SK-N-SH treated with all-trans-retinoic acid at 6 μM for 48 hours (cell line): Measurements from ENCODE around the gene KDM6B.

Experiments used
- ESRRG ChIP-seq: fragments of 250-450 bp; sonication (Bioruptor Pico); IDR thresholded peaks from 2 replicates; pipeline ENCODE4 v1.6.1; 2021; ENCODE audit warnings: mild to moderate bottlenecking
- ISL1 ChIP-seq: fragments of 250-450 bp; sonication (Bioruptor Pico); IDR thresholded peaks from 2 replicates; pipeline ENCODE4 v2.1.2; 2022; ENCODE audit warnings: mild to moderate bottlenecking, moderate library complexity
- TOX ChIP-seq: fragments of 250-450 bp; sonication (Bioruptor Pico); IDR thresholded peaks from 2 replicates; pipeline ENCODE4 v1.8.0; 2021; ENCODE audit warnings: mild to moderate bottlenecking, moderate library complexity, borderline replicate concordance
- ZFP3 ChIP-seq: fragments of 250-450 bp; sonication (Bioruptor Pico); IDR thresholded peaks from 2 replicates; pipeline ENCODE4 v1.5.0; 2020; ENCODE audit warnings: mild to moderate bottlenecking, moderate library complexity
- ZFP30 ChIP-seq: fragments of 450-650 bp; formaldehyde crosslinking; IDR thresholded peaks from 2 replicates; pipeline ENCODE4 v1.5.0; 2022; ENCODE audit warnings: mild to moderate bottlenecking, moderate library complexity
- ZNF70 ChIP-seq: fragments of 450-650 bp; formaldehyde crosslinking; IDR thresholded peaks from 2 replicates; pipeline ENCODE4 v1.5.0; 2020; ENCODE audit warnings: mild to moderate bottlenecking, moderate library complexity
- ZNF8 ChIP-seq: fragments of 450-650 bp; formaldehyde crosslinking; IDR thresholded peaks from 2 replicates; pipeline ENCODE4 v1.5.0; 2020; ENCODE audit warnings: mild to moderate bottlenecking, moderate library complexity
- TF ChIP-seq, protein P1 (sequence below): fragments of 250-450 bp; sonication (Bioruptor Pico); IDR thresholded peaks from 2 replicates; pipeline ENCODE4 v1.8.0; 2020; ENCODE audit warnings: mild to moderate bottlenecking, moderate library complexity, borderline replicate concordance
- TF ChIP-seq, protein P2 (sequence below): fragments of 250-450 bp; sonication (Bioruptor Pico); IDR thresholded peaks from 2 replicates; pipeline ENCODE4 v1.5.1; 2021; ENCODE audit warnings: mild to moderate bottlenecking, moderate library complexity
- TF ChIP-seq, protein P3 (sequence below): fragments of 250-450 bp; sonication (Bioruptor Pico); IDR thresholded peaks from 2 replicates; pipeline ENCODE4 v1.5.1; 2020; ENCODE audit warnings: low read depth, mild to moderate bottlenecking, moderate library complexity

DNA sequence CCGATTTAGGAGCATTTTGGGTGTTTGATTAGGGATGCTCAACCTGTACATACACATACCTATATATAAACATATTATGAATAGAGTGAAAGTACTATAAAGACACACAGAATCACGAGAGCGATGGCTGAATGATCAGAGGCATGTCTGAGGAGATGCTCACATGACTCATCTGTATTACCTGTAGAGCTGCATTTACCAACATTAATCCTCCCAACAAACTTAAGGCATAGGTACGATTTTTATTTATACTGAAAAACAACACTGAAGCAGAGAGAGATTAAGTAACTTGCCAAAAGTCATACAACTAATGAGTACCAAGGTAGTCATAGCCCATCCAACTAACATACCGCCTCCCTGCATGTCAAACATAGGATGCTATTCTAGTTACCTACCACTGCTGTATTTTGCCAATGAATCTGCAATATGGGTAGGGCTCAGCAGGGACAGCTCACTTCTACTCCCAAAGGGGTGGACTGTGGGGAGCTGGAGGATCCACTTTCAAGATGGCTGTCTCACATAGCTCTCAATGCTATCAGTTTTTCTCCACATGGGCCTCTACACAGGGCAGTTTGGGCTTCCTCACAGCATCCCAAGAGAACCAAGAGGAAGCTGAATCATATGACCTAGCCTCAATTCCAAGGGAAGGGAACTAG lies 31.1 kb downstream of the KDM6B start:
- TF ChIP-seq, protein P1, sequence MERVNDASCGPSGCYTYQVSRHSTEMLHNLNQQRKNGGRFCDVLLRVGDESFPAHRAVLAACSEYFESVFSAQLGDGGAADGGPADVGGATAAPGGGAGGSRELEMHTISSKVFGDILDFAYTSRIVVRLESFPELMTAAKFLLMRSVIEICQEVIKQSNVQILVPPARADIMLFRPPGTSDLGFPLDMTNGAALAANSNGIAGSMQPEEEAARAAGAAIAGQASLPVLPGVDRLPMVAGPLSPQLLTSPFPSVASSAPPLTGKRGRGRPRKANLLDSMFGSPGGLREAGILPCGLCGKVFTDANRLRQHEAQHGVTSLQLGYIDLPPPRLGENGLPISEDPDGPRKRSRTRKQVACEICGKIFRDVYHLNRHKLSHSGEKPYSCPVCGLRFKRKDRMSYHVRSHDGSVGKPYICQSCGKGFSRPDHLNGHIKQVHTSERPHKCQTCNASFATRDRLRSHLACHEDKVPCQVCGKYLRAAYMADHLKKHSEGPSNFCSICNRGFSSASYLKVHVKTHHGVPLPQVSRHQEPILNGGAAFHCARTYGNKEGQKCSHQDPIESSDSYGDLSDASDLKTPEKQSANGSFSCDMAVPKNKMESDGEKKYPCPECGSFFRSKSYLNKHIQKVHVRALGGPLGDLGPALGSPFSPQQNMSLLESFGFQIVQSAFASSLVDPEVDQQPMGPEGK (CRISPR knock-in tag), result no peak
- TF ChIP-seq ZFP30 (no peak), ZNF70 (CRISPR knock-in tag) (no peak), ESRRG (CRISPR knock-in tag) (no peak), ISL1 (no peak), ZFP3 (CRISPR knock-in tag) (no peak), TOX (no peak), ZNF8 (CRISPR knock-in tag) (no peak)
- TF ChIP-seq, protein P2, sequence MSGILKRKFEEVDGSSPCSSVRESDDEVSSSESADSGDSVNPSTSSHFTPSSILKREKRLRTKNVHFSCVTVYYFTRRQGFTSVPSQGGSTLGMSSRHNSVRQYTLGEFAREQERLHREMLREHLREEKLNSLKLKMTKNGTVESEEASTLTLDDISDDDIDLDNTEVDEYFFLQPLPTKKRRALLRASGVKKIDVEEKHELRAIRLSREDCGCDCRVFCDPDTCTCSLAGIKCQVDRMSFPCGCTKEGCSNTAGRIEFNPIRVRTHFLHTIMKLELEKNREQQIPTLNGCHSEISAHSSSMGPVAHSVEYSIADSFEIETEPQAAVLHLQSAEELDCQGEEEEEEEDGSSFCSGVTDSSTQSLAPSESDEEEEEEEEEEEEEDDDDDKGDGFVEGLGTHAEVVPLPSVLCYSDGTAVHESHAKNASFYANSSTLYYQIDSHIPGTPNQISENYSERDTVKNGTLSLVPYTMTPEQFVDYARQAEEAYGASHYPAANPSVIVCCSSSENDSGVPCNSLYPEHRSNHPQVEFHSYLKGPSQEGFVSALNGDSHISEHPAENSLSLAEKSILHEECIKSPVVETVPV, result no peak
- TF ChIP-seq, protein P3, sequence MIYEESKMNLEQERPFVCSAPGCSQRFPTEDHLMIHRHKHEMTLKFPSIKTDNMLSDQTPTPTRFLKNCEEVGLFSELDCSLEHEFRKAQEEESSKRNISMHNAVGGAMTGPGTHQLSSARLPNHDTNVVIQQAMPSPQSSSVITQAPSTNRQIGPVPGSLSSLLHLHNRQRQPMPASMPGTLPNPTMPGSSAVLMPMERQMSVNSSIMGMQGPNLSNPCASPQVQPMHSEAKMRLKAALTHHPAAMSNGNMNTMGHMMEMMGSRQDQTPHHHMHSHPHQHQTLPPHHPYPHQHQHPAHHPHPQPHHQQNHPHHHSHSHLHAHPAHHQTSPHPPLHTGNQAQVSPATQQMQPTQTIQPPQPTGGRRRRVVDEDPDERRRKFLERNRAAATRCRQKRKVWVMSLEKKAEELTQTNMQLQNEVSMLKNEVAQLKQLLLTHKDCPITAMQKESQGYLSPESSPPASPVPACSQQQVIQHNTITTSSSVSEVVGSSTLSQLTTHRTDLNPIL (CRISPR knock-in tag), result no peak
